GM12873 (cell line): ENCODE measurements around the gene TRIP12.

Experiments used
- CTCF ChIP-seq: IDR thresholded peaks from 2 replicates; pipeline ENCODE4 v1.5.1; 2012; ENCODE audit warnings: low read depth, mild to moderate bottlenecking, moderate library complexity, low read length, control low read depth; ENCODE audit not compliant: insufficient read depth; ENCODE audit errors: missing control alignments

TRIP12 gene

GRCh38 chr2:229714736-229715541, 206.9 kb downstream of the TRIP12 start:
- no peak for TF ChIP-seq CTCF

- TF ChIP-seq CTCF = no peak
Measured at GRCh38 chr2:229714080-229714735, 207.6 kb downstream of the TRIP12 start, which contains the start of gene DNER. Gene DNER, minus strand, starts transcription at chr2:229714555. Its CDS starts 132 bp downstream, at chr2:229714423.
